Stimulated activated CD4-positive, alpha-beta T cell treated with anti-CD3 and anti-CD28 coated beads, Interleukin-1b, Interleukin-23, amount 100 ng/mL, for 48 hours (primary cell): ENCODE results near the gene PIK3C2B.
A peak's percentile ranks its signal among the peaks of the same experiment; 100 is the strongest.

Source experiments
- DNase-seq: peaks from one replicate; pipeline ENCODE4 v3.0.0-alpha.2; 2020

PIK3C2B gene

DNA sequence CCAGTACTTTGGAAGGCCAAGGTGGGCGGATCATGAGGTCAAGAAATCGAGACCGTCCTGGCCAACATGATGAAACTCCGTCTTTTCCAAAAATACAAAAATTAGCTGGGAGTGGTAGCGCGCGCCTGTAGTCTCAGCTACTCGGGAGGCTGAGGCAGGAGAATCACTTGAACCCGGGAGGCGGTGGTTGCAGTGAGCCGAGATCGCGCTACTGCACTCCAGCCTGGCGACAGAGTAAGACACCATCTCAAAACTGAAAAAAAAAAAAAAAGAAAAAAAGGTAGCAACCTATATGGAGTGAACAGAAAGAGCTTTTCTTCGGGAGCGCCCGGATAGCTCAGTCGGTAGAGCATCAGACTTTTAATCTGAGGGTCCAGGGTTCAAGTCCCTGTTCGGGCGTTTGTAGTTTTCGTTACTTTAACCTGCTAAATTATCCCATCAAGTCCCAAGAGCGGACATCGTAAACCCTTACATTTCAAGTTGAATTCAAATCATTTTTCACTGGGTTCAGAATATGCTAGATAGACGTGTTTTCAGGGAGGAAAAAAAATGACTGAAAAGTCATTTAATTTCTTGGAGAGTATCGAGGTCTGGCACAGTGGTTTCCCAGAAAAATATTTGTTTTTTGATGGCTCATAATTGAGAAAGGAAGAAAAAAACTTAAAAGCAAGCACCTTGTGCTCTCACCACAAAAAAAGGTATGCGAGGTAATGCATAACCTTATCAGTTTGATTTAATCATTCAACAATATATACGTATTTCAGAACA is 11.8 kb upstream of the PIK3C2B start:
- DNase-seq: peak; percentile 76

DNA sequence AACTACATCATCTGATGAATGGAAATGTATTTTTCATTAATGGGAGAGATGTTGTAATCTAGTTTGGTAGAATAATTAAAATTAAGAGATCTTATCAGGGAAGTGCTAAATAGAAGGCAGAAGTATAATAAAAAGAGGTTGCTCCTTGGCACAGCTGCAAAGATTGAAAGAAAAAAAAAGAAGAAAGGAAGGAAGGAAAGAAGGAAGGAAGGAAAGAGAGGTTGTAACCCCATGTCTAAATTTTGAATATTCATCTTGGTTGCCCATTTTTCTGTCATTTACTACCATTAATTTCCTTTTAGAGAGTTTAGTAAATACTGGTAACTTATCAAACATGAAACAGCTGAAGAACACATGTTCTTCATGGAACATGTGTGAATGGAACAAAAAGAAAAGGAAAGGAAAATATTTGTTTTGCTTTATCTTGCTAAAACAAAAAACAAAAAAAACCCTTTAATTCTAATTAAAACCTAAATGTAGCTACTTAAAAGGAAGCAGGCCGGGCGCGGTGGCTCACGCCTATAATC is 11.1 kb upstream of the PIK3C2B start:
- DNase-seq: no peak

DNA sequence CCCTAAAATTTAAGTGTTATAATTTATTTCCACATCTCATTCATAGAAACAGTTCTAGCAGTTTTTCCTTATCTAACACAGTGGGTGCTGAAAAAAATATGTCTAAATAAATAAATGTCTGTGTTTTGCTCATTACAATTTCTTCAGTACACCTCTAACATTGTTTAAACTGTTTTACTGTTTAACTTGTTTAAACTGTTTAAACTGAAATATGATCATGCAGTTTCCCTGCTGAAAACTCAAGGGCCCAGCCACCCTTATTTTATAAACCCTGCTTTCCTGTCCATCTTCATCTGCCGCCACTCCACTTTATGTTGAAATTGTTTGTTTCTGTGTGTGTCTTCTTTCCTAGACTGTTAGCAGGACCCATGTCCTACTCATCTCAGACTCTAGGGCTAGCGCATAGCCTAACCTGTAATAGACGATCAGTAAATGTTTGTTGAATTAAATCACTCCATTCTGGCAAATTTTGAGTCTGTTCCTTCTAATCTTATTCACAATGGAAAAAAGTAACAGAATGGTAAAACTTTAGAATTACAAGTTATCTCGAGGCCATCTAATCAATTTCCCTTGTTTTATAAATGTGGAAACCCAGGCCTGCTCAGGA is 9.4 kb upstream of the PIK3C2B start:
- DNase-seq: no peak

DNA sequence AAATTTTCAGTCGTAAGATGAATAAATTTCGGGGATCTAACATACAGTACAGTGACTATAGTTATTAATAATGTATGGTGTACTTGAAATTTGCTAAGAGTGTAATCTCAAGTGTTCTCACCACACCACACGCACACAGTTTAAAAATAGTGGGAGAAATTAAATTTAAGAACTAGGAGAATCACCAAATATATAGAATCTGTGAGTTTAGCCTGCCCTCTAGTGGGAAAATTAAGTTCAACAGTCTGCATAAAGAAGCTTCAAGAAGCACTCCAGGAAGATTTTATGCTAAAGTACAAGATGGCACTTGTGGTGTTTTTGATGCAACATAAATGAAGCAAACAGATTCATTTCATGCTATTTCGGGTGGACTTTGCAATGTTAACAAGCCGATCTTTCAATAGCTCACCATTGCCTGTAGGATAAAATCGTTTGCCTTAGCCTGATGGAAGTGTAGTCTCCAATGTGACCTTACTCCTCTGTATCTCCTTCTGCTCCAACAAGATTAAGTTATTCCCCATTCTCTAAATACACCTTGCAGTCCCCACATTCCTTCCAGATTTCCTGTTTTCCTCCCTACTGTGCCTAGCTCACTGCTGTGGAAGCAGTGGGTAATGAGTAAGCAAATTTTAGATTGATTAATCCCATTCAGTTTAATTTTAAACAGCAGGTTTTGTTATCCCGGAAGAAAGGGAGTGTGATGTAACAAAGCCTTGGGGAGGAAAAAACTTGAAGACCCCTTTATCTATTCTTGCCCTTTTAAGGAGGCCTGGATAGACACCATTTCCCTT is 8.7 kb upstream of the PIK3C2B start:
- DNase-seq: no peak

DNA sequence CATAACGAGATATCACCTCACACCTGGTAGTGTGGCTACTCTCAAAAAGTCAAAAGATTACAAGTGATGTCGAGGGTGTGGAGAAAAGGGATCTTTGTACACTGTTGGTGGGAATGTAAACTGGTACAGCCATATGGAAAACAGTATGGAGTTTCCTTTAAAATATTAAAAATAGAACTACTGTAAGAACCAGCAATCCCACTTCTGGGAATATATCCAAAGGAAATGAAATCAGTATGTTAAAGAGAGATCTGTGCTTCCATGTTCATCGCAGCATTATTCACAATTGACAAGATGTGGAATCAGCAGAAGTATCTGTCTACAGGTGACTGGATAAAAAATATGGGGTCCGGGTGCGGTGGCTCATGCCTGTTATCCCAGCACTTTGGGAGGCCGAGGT is 7.6 kb upstream of the PIK3C2B start:
- DNase-seq: no peak

DNA sequence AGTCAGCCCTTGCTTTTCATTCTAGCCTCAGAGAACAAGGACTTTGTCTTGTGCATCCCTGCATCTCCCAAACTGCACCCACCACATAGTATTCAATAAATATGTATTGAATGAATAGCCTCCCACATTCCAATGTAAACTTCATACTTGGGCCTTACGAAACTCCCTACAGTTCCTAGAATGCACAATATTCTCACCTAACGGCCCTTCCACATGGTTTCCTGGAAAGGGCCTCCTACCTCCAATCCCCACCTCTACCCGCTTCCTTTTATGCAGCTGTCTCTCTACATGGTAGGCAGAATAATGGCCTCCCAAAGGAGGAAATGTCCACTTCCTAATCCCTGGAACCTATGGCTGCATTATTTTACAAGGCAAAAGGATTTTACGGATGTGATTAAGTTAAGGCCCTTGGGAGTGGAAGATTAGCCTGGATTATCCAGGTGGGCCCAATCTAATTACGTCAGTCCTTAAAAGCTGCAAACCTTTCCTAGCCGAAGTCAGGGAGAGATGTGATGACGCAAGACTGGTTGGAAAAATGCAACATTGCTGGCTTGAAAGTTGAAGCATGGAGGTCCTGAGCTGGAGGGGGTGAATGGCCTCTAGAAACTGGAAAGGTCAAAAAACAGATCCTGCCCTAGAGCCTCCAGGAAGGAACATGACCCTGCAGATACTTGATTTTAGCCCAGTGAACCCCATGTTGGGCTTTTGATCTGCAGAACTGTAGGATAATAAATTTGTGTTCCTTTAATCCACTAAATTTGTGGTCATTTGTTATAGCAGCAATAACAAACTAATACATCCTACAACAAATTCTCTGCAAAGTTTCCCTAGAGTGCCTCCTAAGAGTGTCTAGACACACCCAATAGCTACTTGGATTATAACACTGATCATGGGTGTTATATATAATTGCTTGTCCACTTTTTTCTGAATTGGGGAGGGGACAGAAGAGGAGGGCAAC is 5.2 kb upstream of the PIK3C2B start:
- DNase-seq: no peak

DNA sequence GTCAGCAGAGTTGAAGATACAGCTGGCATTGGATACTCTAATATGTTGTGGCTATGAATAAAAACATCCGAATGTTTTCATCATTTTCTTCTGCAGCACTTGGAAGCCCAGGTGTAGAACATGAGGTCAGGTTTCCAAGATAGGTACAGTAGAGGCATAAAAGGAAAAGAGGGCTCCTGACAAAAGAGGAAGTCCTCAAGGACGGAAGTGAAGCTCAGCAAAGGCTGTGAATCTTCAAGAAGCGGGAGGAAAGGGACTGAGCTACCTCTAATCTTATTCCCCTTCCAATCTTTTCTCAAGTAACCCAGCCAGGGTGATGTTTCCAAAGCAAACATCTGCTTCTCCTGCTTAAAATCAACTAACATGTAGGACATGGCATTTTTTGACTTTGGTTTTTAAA is 4.4 kb upstream of the PIK3C2B start:
- no peak for DNase-seq

DNA sequence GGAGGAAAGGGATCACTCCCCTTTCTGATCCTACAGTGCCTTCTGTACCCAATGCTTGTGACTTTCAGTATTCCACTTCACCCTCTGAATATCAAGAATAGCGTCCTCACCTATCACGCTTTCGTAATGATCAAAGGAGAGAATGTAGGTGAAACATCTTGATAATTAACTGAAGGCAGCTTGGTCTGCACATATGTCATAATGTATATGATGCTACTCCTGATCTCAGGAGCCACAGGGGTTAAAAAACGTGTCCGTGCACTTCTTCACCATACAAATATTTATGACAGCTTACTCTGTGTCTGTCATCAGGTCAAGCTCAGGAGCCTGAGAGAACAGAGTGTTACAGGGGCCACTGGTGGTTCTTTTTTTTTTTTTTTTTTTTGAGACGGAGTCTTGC is 1.2 kb upstream of the PIK3C2B start:
- no peak for DNase-seq

DNA sequence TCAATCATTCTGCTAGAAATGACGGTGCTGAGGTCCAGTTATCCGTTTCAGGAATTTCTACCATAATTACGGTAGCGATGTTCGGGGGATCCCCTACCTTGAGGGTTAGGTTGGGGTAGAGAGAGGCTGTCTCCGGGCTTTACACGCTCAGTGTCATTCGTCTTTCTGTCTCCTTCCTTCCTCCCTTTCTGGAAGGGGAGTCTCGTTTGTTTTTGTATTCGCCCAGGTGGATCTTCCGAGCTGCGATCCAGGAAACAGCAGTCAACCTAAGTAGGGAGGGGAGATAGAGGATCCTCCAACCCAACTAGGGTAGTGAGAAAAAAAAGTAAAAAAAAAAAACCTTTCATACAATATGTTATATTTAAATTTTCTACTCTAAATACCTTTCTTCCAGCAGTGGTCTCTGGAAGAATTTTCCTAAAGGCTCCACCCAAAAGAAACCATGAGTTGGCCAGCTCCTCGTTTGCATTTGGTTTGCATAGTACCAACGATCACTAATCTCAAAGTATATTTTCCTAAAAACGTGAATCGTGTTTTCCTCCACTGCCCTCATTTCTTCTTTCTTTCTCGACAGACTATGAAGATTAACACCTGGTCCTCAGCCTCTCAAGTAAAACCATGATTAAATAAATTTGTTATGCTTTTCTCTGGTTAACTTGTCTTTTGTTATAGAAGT is 611 bp upstream of the PIK3C2B start:
- no peak for DNase-seq

DNA sequence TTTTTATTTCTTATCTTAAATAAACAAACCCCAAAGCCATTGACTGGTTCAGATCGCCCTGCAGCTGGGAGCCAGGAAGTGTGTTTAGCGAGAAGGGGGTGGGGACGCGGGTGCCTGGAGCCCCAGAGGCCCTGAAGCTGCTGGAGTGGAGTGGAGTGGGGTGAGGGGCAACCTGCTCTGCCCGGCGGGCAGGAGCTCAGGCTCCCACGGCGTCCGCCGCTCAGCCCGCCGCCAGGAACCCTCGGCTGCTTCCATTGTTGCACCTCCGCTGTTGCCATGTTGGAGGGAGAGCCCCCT is 673 bp downstream of the PIK3C2B start:
- peak; percentile 47 for DNase-seq

DNA sequence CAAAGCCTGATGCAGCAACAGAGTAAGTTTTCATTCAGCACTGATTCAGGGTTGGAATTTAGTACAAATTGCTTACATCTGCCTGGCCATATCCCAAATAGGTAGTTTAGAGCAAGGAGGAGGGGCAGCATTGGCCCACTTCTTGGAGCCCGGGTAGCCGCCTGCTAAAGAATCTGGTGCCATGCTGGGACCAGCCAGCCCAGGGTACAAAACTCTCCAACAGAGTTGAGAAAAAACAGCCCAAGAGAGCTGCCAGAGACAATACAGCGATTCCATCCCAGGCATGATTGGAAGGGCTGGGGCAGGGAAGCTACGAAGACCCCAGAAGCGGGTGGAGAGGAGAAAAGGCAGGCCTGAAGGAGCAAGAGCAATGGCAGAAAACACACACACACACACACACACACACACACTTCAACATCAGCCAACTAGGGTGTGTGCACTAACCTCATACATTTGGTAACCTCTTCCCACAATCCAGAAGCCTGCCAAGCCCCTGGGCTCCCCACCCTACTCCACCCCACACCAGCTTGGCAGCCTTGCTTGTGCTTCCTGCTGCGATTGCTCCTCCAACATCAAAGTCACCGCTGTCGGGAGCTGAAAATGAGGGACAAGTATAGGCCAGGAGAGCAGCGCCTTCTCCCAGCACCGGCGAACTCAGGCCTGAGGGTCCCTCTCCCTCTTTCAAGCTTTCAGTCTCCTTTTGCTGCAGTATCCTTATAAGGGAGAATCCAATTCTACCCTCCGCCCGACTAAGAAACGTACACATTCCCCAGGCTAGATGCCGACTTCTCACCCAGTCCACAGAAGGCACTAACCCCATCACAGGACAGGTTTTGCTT is 1.2 kb downstream of the PIK3C2B start:
- DNase-seq: no peak

DNA sequence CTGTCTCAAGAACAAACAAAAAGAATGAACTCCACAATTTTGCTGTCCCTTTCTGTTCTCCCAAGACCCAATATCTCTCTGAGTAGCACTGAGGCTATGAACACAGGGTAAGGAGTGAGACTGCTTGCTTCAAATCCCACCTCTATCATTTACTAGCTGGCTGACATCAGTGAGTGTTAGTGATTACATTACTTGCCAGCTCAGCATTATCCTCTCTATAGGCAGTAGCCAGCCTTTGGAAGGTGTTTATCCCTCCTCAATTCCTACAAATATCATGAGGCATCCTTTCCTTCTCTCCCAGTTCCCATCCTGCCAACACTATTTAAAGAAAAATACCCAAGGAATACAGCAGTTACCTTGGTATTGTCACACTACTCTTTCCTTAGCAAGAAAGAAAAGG is 3.0 kb downstream of the PIK3C2B start:
- no peak for DNase-seq

DNA sequence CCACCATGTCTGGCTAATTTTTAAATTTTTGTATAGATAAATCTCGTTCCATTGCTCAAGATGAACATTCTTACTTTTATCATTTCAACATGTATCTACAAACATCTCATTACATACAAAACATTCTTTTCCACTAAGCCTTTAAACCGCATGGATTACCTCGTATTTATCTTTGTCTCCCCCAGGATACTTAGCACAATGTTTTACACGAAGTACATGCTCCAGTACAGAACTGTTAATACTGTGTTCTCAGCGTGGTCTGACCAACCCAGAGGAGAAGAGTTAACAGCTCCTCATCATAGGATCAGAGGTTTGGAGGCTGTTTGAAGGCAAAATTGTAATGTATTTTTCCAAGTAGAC is 7.4 kb downstream of the PIK3C2B start:
- no peak for DNase-seq

DNA sequence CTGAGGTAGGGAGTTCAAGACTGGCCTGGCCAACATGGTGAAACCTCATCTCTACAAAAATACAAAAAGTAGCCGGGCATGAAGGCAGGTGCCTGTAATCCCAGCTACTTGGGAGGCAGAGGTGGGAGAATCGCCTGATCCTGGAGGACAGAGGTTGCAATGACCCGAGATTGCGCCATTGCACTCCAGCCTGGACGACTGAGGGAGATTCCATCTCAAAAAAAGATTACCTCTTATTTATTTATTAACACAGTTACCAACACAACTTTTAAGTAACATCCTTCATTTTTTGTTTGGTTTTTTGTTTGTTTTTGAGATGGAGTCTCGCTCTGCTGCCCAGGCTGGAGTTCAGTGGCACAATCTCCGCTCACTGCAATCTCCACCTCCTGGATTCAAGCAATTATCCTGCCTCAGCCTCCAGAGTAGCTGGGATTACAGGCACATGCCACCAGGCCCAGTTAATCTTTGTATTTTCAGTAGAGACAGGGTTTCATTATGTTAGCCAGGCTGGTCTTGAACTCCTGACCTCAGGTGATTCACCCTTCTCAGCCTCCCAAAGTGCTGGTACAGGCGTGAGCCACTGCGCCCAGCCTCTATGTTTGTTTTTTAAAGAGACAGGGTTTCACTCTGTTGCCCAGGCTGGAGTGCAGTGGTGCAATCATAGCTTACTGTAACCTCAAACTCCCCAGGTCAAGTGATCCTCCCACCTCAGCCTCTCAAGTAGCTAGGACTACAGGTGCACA is 7.9 kb downstream of the PIK3C2B start:
- peak; percentile 17 for DNase-seq

DNA sequence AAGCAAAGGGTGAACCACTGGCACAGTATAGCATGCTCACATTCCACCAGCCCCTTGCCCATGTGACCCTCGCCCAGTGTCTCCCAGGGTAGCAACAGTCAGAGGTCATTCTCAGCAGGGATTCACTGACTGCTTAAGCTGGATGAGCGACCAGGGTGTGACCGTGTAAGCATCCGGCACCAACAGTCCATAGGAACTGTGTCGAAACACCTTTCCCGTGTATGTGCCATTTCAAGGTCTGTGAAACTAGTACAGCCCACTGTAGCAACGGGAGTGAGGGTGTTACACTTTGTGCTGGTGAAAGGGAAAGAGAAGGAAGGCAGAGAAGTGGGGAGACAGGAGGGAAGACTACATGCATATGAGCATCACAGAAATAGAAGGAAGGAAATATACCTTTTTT is 10.8 kb downstream of the PIK3C2B start:
- no peak for DNase-seq

DNA sequence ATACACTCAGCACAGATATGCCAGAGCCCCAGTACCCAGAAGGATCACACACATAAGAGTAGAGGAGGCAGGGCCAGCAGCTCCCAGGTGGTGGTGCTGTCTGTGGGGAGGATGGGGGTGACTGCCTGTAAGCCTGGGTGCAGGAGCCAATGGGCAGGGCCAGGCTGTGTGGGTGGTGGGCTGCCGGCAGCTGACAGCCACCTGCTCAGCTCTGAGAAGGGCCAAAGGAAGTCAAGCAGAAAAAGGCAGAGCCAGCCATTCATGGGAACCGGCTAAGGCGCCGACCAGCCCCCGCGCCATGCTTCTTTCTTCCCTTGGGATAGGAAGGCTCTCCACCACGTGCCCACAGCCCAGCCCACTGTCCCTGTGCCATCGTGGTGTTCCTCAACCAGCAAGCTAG is 14.1 kb downstream of the PIK3C2B start:
- DNase-seq: no peak

DNA sequence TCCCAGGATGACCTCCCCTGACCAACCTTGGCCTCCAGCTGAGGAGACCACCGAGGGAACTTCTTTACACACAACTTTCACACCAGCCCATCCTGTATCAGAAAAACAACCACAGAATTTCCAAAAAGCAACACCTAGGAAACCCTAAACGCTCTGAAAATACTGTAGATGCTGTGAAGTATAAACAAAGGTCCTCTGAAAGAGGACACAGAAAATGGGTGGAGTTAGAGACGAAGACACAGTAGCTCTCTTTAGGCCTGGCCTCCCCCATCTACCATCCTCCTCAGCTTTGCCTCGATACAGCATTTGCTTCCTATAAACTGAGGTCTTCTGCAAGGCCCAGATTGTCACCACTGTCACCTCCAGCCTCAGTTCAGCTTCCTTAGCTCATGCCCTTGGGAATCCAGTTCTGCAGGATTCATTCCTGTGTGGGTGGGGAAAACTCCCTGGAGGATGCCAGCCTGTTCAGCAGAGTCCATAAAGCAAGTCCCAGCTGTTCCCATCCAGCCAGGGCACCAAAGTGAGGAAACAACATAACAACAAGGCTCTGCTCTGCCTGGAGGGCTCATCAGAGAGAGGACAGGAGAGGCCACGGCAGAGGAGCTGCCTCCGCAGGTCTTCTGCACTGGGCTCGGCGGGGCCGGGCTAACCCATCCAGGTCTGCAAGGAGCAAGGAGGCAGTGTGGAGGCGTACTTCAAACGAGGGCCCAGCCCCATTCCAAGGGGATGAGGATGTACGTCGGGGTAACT is 15.0 kb downstream of the PIK3C2B start:
- DNase-seq: no peak

DNA sequence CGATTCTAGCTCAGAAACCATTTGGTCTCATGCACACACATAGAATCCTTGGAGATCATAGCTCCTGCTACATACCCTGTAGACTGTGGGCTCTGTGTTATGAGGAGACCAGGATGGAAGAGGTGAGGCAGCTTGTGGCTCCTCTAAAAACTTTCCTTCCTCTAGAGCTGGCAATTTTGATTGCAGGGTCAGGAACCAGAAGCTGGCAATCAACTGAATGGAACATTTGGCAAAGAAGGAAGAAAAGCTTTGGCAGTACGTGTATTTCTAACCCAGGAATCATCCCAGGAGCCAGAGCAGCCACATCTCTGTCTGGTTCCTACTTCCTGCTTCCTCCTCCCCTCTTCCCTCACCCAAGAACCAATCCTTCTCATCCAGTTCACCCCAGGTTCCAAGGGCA is 15.7 kb downstream of the PIK3C2B start:
- DNase-seq: no peak

DNA sequence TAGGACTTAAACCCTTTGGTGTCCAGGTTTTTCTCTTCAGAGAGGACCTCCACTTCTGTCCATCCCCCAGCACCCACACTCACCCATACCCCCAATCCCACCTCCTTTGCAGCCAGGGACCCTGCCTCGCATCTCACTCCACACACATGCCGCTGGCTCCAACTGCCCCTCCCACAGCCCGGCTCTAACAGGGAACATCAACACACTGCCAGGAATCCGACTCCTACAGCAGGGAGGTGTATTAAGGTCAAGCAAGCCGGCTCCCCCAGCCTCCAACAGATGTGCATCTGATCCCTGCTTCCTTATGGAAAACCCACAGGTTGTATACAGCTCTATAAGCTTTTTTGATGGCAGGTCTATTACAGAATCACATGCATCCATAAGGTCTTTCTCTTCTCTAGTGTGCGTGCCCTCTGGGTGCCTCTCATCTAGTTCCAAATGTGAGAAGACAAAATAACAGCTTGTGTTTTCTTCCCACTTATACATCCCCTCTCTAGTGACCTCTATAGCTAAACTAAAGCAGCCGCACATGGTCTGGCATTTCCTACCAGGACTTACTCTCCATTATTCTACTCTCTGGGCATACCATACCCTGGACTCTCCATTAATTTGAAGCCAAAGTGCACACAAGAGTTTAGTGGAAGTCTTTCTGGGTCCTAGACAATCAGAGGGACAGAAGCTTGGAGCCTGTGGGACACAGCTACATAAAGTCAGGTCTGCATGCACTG is 16.3 kb downstream of the PIK3C2B start:
- no peak for DNase-seq
